NB4 (cell line): ENCODE measurements around the gene AGBL4.
"Not testable (repeated sequence)": the region's sequence is repeated elsewhere in the genome, so short reads cannot be mapped to it uniquely, and the experiment has no call there.

Source experiments
- DNase-seq: peaks from one replicate; pipeline ENCODE4 v3.0.0; 2010; ENCODE audit warnings: low read depth
- H3K4me3 ChIP-seq: one replicate; pipeline ENCODE4 v1.5.1; 2011; ENCODE audit warnings: mild to moderate bottlenecking, low read depth, low read length, moderate library complexity
- CTCF ChIP-seq: IDR thresholded peaks from one replicate; pipeline ENCODE4 v1.5.1; 2012; ENCODE audit warnings: low read depth, low read length
- MAX ChIP-seq: IDR thresholded peaks from 2 replicates; pipeline ENCODE4 v1.6.1; 2011; ENCODE audit warnings: low read depth, low read length
- MYC ChIP-seq: IDR thresholded peaks from 2 replicates; pipeline ENCODE4 v1.6.1; 2011; ENCODE audit warnings: low read depth, low read length
- POLR2A ChIP-seq: IDR thresholded peaks from 2 replicates; pipeline ENCODE4 v1.6.1; 2011; ENCODE audit warnings: mild to moderate bottlenecking; ENCODE audit not compliant: insufficient read length; ENCODE audit errors: extremely low read depth

The AGBL4 gene

GRCh38 chr1:49036700-49037099 is 987.1 kb downstream of the AGBL4 start:
- no peak overlapping the region for H3K4me3 ChIP-seq
- TF ChIP-seq MAX (no peak), POLR2A (no peak), CTCF (peak; percentile 22)
- peak; percentile 10 for DNase-seq

- no peak for DNase-seq
- H3K4me3 ChIP-seq = no peak overlapping the region
- TF ChIP-seq MAX (no peak), POLR2A (no peak)
These were observed 995.4 kb downstream of the AGBL4 start for GRCh38 chr1:49028396-49028795.

- no peak for TF ChIP-seq MAX
- no peak for DNase-seq
- H3K4me3 ChIP-seq = no peak overlapping the region
These were observed 997.4 kb downstream of the AGBL4 start for GRCh38 chr1:49026230-49026811.

- no peak for TF ChIP-seq POLR2A
- TF ChIP-seq CTCF = no peak
- no peak for TF ChIP-seq MYC
- TF ChIP-seq MAX = no peak
- H3K4me3 ChIP-seq = no peak overlapping the region
- DNase-seq = no peak
These were observed 1007.5 kb downstream of the AGBL4 start for GRCh38 chr1:49016030-49016977.

- no peak overlapping the region for H3K4me3 ChIP-seq
- DNase-seq = no peak
- TF ChIP-seq POLR2A (no peak), MYC (no peak), MAX (no peak), CTCF (no peak)
These were observed 1010.7 kb downstream of the AGBL4 start for GRCh38 chr1:49013079-49013478.

- not testable (repeated sequence) for DNase-seq
These were observed 1020.8 kb downstream of the AGBL4 start for GRCh38 chr1:49002981-49003380.

GRCh38 chr1:48999321-48999720 is 1024.4 kb downstream of the AGBL4 start:
- no peak overlapping the region for H3K4me3 ChIP-seq
- TF ChIP-seq MYC = no peak
- no peak for TF ChIP-seq POLR2A
- TF ChIP-seq MAX = no peak
- no peak for TF ChIP-seq CTCF
- DNase-seq = no peak

More at GRCh38 chr1:49002981-49003380, 1020.8 kb downstream of the AGBL4 start:
- not testable (repeated sequence) for H3K4me3 ChIP-seq
